Stimulated activated CD4-positive, alpha-beta T cell treated with anti-CD3 and anti-CD28 coated beads, Interleukin-4, amount 100 ng/mL, for 4 hours (primary cell): ENCODE results near the gene SPARCL1.
"Not testable (repeated sequence)": the region's sequence is repeated elsewhere in the genome, so short reads cannot be mapped to it uniquely, and the experiment has no call there.

Source experiments
- DNase-seq, 2 experiments: peaks; one replicate each; pipeline ENCODE4 v3.0.0-alpha.2; 2020

SPARCL1 gene

GRCh38 chr4:87499403-87500091 is 29.6 kb downstream of the SPARCL1 start:
- DNase-seq: no peak

DNA sequence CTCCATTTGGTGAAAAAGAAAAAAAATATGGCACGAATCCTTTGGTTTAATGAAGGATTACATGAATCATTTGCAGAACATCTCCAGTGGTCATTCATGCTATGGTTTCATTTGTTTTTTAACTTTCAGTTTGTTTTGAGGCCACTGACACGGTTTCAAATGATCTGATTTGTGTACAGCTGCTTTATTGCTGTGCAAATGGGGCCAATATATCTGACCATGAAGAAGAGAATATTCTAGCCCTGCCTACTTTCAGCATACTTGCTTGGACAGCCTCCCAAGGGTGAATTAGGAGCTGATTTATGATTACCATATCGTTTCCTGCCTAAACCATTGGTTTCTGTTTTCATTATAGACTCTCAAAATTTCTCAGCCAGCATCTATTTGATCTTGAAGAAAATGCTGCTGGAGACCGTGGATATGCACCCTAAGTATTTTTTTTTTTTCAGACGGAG is 30.7 kb downstream of the SPARCL1 start:
- no peak for DNase-seq

- no peak for DNase-seq
These were observed 31.6 kb downstream of the SPARCL1 start for GRCh38 chr4:87497578-87497977.

- DNase-seq: peak in 1 of 2 experiments; percentile 5
These were observed 32.0 kb downstream of the SPARCL1 start for GRCh38 chr4:87497159-87497558.

DNA sequence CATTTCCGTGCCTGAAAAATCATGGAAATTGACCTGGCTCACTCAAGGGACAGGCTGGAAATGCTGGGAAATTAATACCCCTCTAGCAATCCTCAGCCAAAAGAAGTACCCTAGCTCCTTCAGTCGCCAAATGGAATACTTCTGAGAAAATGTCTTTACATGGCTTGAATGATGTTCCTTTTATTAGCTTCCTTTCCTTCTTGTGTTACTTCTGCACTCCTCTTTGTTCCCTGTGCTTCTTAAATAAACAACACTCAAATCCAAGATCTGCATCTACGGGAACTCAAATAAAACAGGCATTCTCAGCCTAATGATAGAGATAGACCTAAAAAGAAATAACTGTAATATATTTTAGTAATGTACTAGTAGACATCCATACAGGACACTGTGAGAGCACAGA is 36.1 kb downstream of the SPARCL1 start:
- no peak for DNase-seq

- DNase-seq: not testable (repeated sequence)
These were observed 37.3 kb downstream of the SPARCL1 start for GRCh38 chr4:87491851-87492250.

GRCh38 chr4:87491436-87491835 is 37.7 kb downstream of the SPARCL1 start:
- DNase-seq: no peak

- DNase-seq: no peak
These were observed 38.4 kb downstream of the SPARCL1 start for GRCh38 chr4:87490664-87491369.

- no peak for DNase-seq
These were observed 39.5 kb downstream of the SPARCL1 start for GRCh38 chr4:87489678-87490077.

- not testable (repeated sequence) for DNase-seq
These were observed 40.5 kb downstream of the SPARCL1 start for GRCh38 chr4:87488666-87489065.

DNA sequence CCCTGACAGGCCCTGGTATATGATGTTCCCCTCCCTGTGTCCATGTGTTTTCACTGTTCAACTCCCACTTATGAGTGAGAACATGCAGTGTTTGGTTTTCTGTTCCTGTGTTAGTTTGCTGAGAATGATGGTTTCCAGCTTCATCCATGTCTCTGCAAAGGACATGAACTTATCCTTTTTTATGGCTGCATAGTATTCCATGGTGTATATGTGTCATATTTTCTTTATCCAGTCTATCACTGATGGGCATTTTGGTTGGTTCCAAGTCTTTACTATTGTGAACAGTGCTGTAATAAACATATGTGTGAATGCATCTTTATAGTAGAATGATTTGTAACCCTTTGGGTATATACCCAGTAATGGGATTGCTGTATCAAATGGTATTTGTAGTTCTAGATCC is 45.9 kb downstream of the SPARCL1 start:
- DNase-seq: not testable (repeated sequence)

DNA sequence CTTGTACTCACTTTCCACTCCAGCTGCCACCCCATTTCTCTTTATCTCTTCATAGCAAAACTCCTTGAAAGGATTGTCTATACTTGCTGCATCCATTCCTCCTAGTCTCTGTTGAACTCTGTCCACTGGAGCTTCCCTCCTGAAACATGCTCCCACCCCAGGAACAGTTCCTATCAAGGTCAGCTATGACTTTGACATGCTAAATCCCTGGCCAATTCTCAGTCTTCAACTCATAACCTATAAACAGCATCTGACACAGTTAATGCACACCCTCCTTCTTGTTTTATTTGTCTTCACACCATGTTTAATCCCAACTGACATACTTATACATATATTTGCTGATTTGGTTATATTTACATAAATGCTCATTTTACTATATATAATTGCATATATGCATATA is 47.8 kb downstream of the SPARCL1 start:
- DNase-seq: no peak

GRCh38 chr4:87478732-87479250 is 50.4 kb downstream of the SPARCL1 start:
- DNase-seq: no peak

DNA sequence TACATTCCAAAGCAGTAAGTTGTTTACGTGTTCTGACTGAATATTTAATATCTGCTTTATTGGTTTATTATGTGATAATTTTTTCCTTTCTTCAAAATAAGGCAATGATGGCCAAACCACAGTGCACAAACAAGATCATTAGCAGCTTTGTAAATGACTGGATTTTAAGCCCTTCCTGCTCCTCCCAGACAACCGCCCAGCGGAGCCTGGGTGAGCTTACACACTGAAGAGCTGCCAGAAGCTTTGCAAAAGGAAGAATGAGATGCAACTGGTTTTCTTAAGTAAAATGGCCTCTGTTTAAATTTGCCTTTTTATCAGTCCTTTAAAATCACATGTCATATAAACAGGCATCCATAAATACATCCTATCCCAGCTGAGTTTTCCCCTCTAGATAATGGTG is 52.2 kb downstream of the SPARCL1 start:
- DNase-seq: no peak

GRCh38 chr4:87469390-87469789 is 59.8 kb downstream of the SPARCL1 start:
- DNase-seq: no peak

GRCh38 chr4:87465739-87466366 is 63.3 kb downstream of the SPARCL1 start:
- DNase-seq: no peak

GRCh38 chr4:87462102-87462501 is 67.1 kb downstream of the SPARCL1 start:
- DNase-seq: no peak

DNA sequence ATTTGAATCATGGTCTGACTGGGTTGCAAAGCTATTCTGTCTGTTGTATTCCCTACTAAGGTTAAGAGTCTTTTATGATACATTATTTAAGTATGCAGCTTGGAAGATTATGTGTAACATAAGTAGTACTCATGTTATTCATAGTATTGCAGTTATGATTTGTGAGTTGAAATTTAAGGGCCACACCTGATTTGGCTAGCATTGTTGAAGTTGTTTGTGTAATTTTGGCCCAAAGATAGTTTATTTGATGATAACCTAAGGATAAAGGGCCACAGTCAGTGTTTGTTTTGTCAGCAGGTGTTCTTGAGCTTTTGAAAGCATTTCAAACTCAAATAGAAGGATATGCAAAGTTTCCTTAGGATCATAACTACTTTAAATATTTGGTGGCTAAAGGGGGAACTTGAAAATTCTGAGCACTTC is 67.9 kb downstream of the SPARCL1 start:
- no peak for DNase-seq

DNA sequence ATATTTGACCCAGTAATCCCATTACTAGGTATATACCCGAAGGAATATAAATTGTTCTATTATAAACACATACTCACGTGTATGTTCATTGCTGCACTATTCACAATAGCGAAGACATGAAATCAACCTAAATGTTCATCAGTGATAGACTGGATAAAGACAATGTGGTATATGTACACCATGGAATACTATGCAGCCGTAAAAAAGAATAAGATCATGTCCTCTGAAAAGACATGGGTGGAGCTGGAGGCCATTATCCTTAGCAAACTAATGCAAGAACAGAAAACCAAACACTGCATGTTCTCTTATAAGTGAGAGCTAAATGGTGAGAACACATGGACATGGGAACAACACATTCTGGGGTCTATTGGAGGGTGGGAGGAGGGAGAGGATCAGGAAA is 70.3 kb downstream of the SPARCL1 start:
- DNase-seq: no peak

GRCh38 chr4:87451537-87451936 is 77.6 kb downstream of the SPARCL1 start:
- DNase-seq: no peak

DNA sequence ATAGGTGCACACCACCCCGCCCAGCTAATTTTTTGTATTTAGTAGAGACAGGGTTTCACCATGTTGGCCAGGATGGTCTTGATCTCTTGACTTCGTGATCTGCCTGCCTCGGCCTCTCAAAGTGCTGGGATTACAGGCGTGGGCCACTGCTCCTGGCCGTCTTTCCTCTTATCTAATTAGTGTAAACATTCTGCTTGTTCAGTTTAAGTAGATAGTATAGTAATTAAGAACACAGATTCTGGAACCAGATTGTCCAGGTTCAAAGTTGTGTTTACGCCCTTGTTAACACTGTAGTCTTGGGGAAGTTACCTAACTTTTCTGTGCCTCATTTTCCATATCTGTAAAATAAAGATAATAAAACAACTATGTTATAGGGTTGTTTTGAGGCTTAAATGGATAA is 82.8 kb downstream of the SPARCL1 start:
- DNase-seq: not testable (repeated sequence)

GRCh38 chr4:87445964-87446363 is 83.2 kb downstream of the SPARCL1 start:
- DNase-seq: no peak

DNA sequence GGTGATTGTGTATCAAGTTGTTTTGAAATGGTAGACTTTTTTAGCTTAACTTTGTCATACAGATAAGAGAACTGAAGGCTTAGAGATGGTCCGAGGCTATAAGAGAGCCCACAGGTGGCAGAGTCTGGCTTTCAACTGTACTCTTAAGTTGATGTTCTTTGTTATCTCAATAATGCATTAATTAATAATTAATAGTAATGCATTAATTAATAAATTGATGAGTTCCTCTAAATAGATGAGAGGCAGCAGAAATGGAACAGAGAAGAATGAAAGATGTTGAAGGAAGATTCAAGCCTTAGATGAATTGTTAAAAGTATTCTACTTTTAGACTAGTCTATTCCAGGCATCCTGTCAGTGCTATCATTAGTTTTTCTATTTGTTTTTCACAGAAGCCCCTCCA is 84.4 kb downstream of the SPARCL1 start:
- no peak for DNase-seq

- DNase-seq: no peak
These were observed 86.3 kb downstream of the SPARCL1 start for GRCh38 chr4:87442889-87443288.
